Measurements from ENCODE around the gene QRICH2. TPM values are rescaled to one million over a fixed set of nuclear protein-coding genes. Genes with fewer than 3 reads are reported as not detected.

The QRICH2 gene
- total and polyA plus RNA-seq, 2 donors from 2014 or later = 2.0 to 2.5 TPM

DNA sequence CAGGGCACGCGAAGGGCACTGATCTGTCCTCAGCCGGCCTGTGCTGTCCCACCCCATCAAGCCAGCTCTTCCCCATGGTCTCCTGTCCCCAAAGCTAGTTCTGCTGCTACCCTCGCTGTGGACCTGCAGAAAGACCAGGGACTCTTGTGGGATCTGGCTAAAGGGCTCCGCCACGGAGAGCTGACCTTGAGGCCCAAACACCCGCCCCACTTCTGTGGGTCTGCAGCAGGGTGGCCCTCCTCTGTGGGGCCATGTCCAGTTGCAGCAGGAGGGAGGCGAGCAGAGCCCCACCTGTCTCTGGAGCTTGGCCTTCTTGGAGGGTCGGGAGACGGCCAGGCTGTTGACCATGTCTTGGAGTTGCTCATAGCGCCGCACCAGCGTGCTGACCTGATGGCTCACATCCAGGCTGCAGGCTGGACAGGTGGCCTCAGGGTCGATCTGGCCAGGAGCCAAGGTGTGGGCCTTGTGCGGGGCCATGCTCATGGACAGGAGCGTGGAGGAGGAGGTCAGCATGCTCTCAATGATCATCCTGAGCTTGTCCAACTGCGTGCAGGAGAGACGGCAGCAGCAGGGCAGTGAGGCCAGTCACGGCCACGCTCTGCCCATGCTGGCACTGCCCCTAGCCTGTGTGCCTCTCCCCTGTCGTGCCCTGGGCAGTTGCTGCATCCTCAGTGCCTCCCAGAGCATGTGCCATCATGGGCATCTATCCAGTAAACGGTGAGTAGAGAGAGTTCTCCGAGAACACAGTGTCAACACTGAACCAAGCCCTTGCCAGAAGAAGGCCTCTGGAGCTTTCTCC is 26.3 kb downstream of the QRICH2 start:
- Histone ChIP-seq H3K4me3 (ENCODE audit: low read length in 3 of 3) (no peak overlapping the region), H3K27me3 (ENCODE audit: control insufficient read depth, insufficient read depth, low read length) (no peaks in the 10 kb centered on the region), H3K36me3 (ENCODE audit: control insufficient read depth in 2 of 3, insufficient read depth in 3 of 3, low read length in 3 of 3) (no peaks in the 10 kb centered on the region), H3K27ac (ENCODE audit: low read depth in 2 of 2, low read length in 2 of 2) (no peak overlapping the region), H3K4me1 (ENCODE audit: control insufficient read depth in 2 of 3, insufficient read depth in 2 of 3, low read depth in 1 of 3, low read length in 3 of 3) (peaks cover 0 to 6% (median 0%) of the 10 kb centered on the region in 3 donors), H3K9me3 (ENCODE audit: control insufficient read depth in 2 of 3, insufficient read depth in 1 of 3, low read length in 3 of 3) (peaks cover 0 to 2% (median 0%) of the 10 kb centered on the region in 3 donors), H3K9ac (ENCODE audit: low read length in 3 of 3) (no peak overlapping the region)
- intact Hi-C loops (cut with DNase I) = loop anchor here (10.0 kb wide), 1 partner anchor 267 kb away; no protein-coding TSS in a partner anchor
- no peak for DNase-seq
- TF ChIP-seq CTCF (IDR thresholded peaks at IDR 0.05; ENCODE audit: borderline replicate concordance, extremely low read depth, insufficient read depth) = no peak
- no peak for FAIRE-seq

- intact Hi-C loops (cut with DNase I) = loop anchor here (10.0 kb wide), 1 partner anchor 266 kb away; no protein-coding TSS in a partner anchor
- no peak for FAIRE-seq
Observed at GRCh38 chr17:76280650-76281049, 27.4 kb downstream of the QRICH2 start.

DNA sequence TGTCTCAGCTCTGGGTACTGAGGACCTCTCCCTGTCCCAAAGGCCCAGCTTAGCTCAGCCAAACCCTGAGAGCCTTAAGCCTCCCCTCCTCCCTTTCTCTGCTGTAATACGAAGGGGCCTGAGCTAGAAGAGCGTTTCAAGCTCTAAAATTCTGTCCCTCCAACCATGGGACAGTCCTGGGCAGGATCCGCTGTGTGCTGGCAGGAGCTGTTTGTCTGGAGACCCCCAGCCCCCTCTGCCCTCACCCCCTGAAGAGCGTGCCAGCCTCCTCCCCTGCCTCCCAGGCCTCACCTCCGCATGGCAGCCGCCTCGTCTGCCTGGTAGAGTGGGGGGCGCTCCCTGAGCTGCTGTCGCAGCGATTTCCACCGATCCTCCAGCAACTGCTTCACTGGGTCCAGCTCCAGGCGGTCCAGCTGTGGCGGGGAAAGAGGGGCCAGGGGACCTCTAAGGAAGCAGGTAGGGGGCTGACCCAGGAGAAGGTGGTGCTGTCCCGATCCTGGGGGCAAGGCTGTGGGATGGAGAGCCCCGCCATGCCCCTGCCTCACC is 28.3 kb downstream of the QRICH2 start:
- Histone ChIP-seq H3K9me3 (ENCODE audit: control insufficient read depth in 2 of 3, insufficient read depth in 1 of 3, low read length in 3 of 3) (peaks cover 0 to 2% (median 0%) of the 10 kb centered on the region in 3 donors), H3K27ac (ENCODE audit: low read depth in 2 of 2, low read length in 2 of 2) (no peak overlapping the region), H3K27me3 (ENCODE audit: control insufficient read depth, insufficient read depth, low read length) (no peaks in the 10 kb centered on the region), H3K4me3 (ENCODE audit: low read length in 3 of 3) (no peak overlapping the region), H3K36me3 (ENCODE audit: control insufficient read depth in 2 of 3, insufficient read depth in 3 of 3, low read length in 3 of 3) (no peaks in the 10 kb centered on the region), H3K9ac (ENCODE audit: low read length in 3 of 3) (no peak overlapping the region), H3K4me1 (ENCODE audit: control insufficient read depth in 2 of 3, insufficient read depth in 2 of 3, low read depth in 1 of 3, low read length in 3 of 3) (peaks cover 0 to 6% (median 0%) of the 10 kb centered on the region in 3 donors)
- intact Hi-C loops (cut with DNase I) = loop anchor here (5.0 to 10.0 kb wide), 2 partner anchors 158 to 265 kb away; no protein-coding TSS in a partner anchor
- no peak for TF ChIP-seq CTCF (IDR thresholded peaks at IDR 0.05; ENCODE audit: borderline replicate concordance, extremely low read depth, insufficient read depth)
- FAIRE-seq (no peak), DNase-seq (no peak)

More at GRCh38 chr17:76280650-76281049, 27.4 kb downstream of the QRICH2 start:
- Histone ChIP-seq H3K27me3 (ENCODE audit: control insufficient read depth, insufficient read depth, low read length) (no peaks in the 10 kb centered on the region), H3K9me3 (ENCODE audit: control insufficient read depth in 2 of 3, insufficient read depth in 1 of 3, low read length in 3 of 3) (peaks cover 0 to 2% (median 0%) of the 10 kb centered on the region in 3 donors), H3K9ac (ENCODE audit: low read length in 3 of 3) (no peak overlapping the region), H3K27ac (ENCODE audit: low read depth in 2 of 2, low read length in 2 of 2) (no peak overlapping the region), H3K4me1 (ENCODE audit: control insufficient read depth in 2 of 3, insufficient read depth in 2 of 3, low read depth in 1 of 3, low read length in 3 of 3) (peaks cover 0 to 6% (median 0%) of the 10 kb centered on the region in 3 donors), H3K36me3 (ENCODE audit: control insufficient read depth in 2 of 3, insufficient read depth in 3 of 3, low read length in 3 of 3) (no peaks in the 10 kb centered on the region), H3K4me3 (ENCODE audit: low read length in 3 of 3) (no peak overlapping the region)
- no peak for TF ChIP-seq CTCF (IDR thresholded peaks at IDR 0.05; ENCODE audit: borderline replicate concordance, extremely low read depth, insufficient read depth)
- DNase-seq = no peak
